ENCODE results near the gene RPRD1A. TPM values are rescaled to one million over a fixed set of nuclear protein-coding genes. Genes with fewer than 3 reads are reported as not detected.
"Not testable (repeated sequence)": the region's sequence is repeated elsewhere in the genome, so short reads cannot be mapped to it uniquely, and the experiment has no call there.

Gene RPRD1A, protein sequence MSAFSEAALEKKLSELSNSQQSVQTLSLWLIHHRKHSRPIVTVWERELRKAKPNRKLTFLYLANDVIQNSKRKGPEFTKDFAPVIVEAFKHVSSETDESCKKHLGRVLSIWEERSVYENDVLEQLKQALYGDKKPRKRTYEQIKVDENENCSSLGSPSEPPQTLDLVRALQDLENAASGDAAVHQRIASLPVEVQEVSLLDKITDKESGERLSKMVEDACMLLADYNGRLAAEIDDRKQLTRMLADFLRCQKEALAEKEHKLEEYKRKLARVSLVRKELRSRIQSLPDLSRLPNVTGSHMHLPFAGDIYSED
- 58.1 TPM for total RNA-seq

GRCh38 chr18:36067055-36067957 lies at the start of gene RPRD1A:
Gene RPRD1A, minus strand, starts transcription at chr18:36067559. Its CDS starts 155 bp downstream, at chr18:36067404.
- DNase-seq (ENCODE audit: low spot score), result peak; percentile 98
- intact Hi-C loops (cut with DNase I), result no loop called here
- peak; percentile 99 for ATAC-seq

DNA sequence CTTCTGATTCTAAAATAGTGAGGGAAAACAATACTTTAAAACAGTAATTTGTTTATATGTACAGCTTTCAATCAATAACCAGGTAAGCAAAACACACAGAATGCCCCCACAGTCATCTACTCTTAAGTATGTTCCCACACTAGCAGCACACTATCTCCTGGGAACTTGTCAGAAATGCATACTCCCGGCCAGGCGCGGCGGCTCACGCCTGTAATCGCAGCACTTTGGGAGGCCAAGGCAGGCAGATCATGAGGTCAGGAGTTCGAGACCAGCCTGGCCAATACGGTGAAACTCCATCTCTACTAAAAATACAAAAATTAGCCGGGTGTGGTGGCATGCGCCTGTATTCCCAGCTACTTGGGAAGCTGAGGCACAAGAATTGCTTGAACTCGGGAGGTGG lies 49.4 kb upstream of the RPRD1A start:
- DNase-seq (ENCODE audit: low spot score); ATAC-seq; intact Hi-C loops (cut with DNase I): not testable (repeated sequence)

DNA sequence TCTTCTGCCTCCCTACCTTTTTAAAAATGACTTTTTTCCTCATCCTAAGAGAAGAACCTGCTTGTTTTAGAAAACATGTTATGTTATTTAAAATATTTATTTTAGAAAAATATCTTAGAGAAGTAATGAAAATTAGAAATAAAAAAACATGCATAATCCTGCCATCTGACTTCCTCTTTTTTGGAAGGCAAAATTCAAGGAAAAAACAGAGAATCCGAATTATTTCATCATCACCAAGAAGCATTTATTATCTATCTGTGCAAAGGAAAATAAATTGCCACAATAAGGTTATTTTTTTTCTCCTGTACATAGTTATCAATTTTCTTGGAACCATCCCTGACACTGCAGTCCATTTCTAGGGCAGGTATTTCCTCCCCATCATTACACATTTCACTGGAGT lies 47.4 kb upstream of the RPRD1A start:
- DNase-seq (ENCODE audit: low spot score) (no peak), ATAC-seq (no peak)
- intact Hi-C loops (cut with DNase I), result no loop called here

DNA sequence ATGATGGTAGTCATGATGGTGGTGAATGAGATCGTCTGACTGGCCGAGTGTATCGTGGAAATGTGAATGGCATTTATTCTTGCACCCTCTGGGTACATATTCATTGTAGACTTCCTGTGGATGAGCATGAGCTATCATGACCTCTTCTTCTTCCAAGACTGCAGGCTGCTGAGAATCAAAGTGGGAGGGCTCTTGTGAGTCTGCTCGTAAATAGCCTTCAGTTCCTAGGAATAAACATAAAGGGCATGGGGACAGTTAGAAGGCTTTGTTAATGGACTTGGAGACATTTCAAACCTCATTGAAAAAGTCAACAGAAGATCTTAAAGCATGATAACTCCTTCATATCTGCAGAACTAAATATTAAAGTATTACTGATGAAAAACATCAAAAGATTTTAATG lies 46.9 kb upstream of the RPRD1A start:
- DNase-seq (ENCODE audit: low spot score) (no peak), ATAC-seq (no peak)
- intact Hi-C loops (cut with DNase I), result no loop called here

- ATAC-seq (no peak), DNase-seq (ENCODE audit: low spot score) (no peak)
- intact Hi-C loops (cut with DNase I), result no loop called here
Measured at GRCh38 chr18:36112302-36112701, 44.9 kb upstream of the RPRD1A start.

- ATAC-seq (no peak), DNase-seq (ENCODE audit: low spot score) (no peak)
- intact Hi-C loops (cut with DNase I), result no loop called here
Measured at GRCh38 chr18:36109737-36110136, 42.4 kb upstream of the RPRD1A start.

DNA sequence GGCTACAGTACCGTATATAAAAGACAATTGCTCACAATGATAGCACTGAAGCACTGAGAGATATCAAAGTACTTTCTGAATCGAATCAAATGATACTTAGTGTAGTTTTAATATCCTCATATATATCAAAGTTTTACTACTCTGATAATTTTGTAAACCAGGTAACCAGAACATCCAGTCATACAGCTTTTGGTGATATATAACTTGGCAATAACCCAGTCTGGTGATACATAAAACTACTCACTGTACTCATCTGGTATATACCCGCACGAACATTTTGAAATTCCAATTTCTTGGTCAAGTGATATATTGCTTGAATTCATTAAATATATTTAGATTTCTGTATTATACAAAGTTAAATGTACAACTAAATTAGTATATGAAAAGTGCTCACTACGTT lies 41.2 kb upstream of the RPRD1A start:
- intact Hi-C loops (cut with DNase I), result no loop called here
- no peak for DNase-seq (ENCODE audit: low spot score)
- no peak for ATAC-seq

DNA sequence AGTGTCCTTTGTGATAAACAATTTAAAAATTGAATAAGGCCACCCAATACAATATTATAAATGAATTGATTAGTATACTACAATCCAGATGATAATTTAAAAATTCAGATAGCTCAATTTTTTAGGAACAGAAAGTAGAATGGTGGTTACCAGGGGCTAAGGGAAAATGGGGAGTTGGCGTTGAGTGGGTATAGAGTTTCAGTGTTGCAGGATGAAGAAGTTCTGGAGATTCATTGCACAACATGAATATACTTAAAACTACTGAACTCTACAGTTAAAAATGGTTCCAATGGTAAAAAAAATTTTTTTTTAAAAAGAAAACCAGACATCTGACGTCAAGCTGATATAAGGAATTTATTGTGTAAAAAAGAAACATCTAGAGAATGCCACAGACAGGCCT lies 40.8 kb upstream of the RPRD1A start:
- no peak for DNase-seq (ENCODE audit: low spot score)
- intact Hi-C loops (cut with DNase I), result no loop called here
- ATAC-seq, result no peak

DNA sequence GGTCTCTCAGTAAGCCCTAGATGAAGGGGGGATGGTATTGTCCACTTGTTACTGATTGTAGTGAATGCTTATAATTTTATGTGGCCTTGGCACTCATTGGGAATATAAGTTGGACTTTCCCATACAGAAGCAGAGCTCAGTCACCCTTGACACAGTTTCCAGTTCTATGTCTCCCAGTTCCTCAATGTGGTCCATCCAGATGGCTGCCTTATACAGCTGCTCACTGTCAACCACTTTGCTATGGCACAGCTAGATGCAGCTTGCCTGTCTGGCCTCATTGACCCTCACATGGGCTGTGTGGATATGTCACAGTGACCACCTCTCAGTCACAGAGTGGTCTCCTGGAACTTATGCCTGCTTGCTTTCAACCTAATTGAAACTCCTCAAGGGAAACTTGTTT lies 40.1 kb upstream of the RPRD1A start:
- intact Hi-C loops (cut with DNase I), result no loop called here
- ATAC-seq, result no peak
- DNase-seq (ENCODE audit: low spot score), result no peak

DNA sequence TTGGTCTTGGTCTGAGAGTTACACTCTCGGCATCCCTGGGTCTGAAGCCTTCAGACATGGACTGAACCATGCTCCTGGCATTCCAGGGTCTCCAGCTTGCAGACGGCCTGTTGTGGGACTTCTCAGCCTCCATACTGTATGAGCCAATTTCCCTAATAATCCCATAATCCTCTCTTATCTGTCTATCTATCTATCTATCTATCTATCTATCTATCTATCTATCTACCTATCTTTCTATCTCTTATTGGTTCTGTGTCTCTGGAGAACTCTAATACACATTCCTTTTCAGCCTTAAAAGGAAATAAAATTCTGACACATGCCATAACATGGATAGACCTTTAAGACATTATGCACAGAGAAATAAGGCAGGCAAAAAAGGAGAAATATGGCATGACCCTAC lies 37.4 kb upstream of the RPRD1A start:
- DNase-seq (ENCODE audit: low spot score) (no peak), ATAC-seq (no peak)
- intact Hi-C loops (cut with DNase I), result no loop called here

DNA sequence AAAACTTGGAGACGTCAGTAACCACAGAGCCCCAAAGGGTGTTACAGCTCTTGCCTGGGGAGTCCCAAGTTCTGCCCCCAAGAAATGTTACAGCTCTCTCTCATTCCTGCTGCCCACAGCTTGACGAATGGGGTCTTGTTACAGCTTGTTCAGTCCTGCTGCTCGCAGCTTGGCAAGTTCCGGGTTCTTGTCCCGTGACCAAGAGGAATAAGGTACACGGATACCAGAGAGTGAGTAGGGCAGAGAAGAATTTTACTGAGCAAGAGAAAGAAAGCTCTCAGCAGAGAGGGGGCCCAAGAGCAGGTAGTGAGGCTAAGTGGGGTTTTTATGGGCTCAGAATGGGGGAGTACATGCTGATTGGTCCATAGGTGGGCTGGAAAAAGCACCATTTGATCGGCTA lies 34.6 kb upstream of the RPRD1A start:
- DNase-seq (ENCODE audit: low spot score) (no peak), ATAC-seq (no peak)
- intact Hi-C loops (cut with DNase I), result no loop called here

DNA sequence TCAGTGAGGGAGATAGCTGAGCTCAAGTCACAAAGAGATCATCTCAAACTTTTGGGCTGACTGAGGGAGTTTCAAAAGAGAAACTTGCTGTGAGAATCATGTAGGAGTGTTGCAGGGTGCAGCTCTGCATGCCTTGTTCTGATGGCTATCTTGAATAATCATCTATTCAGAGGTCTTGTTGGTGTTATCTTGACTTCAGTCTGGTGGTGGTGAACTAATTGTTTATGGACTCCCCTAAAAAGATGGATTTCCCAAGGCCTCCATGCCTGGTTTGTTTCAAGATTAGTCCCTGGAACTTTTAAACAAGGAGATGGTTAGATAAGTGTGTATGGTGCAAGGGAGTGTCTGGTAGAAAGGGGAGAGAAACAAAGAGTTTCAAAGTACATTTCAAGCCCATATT lies 32.0 kb upstream of the RPRD1A start:
- ATAC-seq, result no peak
- intact Hi-C loops (cut with DNase I), result loop anchor here (10.0 kb wide), 1 partner anchor 185 kb away; no protein-coding TSS in a partner anchor

GRCh38 chr18:36096955-36097354 lies 29.6 kb upstream of the RPRD1A start:
- intact Hi-C loops (cut with DNase I), result loop anchor here (10.0 kb wide), 1 partner anchor 188 kb away; no protein-coding TSS in a partner anchor
- DNase-seq (ENCODE audit: low spot score) (no peak), ATAC-seq (no peak)

More for the DNA sequence above, 32.0 kb upstream of the RPRD1A start:
- no peak for DNase-seq (ENCODE audit: low spot score)

- intact Hi-C loops (cut with DNase I), result loop anchor here (10.0 kb wide), 1 partner anchor 189 kb away; no protein-coding TSS in a partner anchor
- no peak for ATAC-seq
- no peak for DNase-seq (ENCODE audit: low spot score)
Measured at GRCh38 chr18:36095936-36096519, 28.7 kb upstream of the RPRD1A start.

- intact Hi-C loops (cut with DNase I), result loop anchor here (10.0 kb wide), 1 partner anchor 190 kb away; no protein-coding TSS in a partner anchor
- DNase-seq (ENCODE audit: low spot score), result no peak
- no peak for ATAC-seq
Measured at GRCh38 chr18:36094431-36094830, 27.1 kb upstream of the RPRD1A start.

- DNase-seq (ENCODE audit: low spot score); ATAC-seq: not testable (repeated sequence)
- intact Hi-C loops (cut with DNase I), result loop anchor here (10.0 kb wide), 1 partner anchor 193 kb away; no protein-coding TSS in a partner anchor
Measured at GRCh38 chr18:36092116-36092515, 24.8 kb upstream of the RPRD1A start.

- ATAC-seq (no peak), DNase-seq (ENCODE audit: low spot score) (no peak)
- intact Hi-C loops (cut with DNase I), result no loop called here
Measured at GRCh38 chr18:36089001-36089400, 21.6 kb upstream of the RPRD1A start.

GRCh38 chr18:36088256-36088655 lies 20.9 kb upstream of the RPRD1A start:
- intact Hi-C loops (cut with DNase I), result no loop called here
- ATAC-seq (no peak), DNase-seq (ENCODE audit: low spot score) (no peak)

GRCh38 chr18:36086186-36086585 lies 18.8 kb upstream of the RPRD1A start:
- no peak for ATAC-seq
- DNase-seq (ENCODE audit: low spot score), result no peak
- intact Hi-C loops (cut with DNase I), result no loop called here

DNA sequence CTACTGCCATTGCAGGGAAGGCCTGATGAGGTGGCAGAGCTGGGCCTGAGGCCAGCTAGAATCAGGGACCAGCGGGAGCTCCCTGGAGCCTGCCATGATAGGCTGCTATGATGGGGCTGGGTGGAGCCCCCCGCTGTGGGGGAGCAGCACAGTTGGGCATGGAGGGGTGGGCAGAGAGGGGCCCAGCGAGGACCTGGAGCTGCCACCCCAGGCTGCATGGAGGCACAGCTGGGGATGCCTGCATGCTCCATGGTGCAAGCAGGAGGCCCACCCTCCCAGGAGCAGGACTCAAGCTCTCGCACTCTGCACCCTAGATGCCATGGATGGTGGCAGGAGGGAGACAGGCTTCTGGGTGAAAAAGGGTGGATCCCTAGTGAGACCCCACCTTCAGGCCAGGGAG lies 17.8 kb upstream of the RPRD1A start:
- ATAC-seq (peak; percentile 22), DNase-seq (ENCODE audit: low spot score) (no peak)
- intact Hi-C loops (cut with DNase I), result no loop called here
